Osteocyte (in vitro differentiated cells): ENCODE results near the gene CCDC187. TPM values are rescaled to one million over a fixed set of nuclear protein-coding genes. Genes with fewer than 3 reads are reported as not detected.

Source experiments
- DNase-seq: peaks from one replicate; pipeline ENCODE4 v3.0.0; 2021; ENCODE audit warnings: mixed read lengths; ENCODE audit not compliant: unreplicated experiment; ENCODE audit errors: extremely low spot score
- H3K27ac Mint-ChIP-seq: one replicate; pipeline ENCODE4 v1.8.0; 2021; ENCODE audit warnings: mild to moderate bottlenecking, mixed read lengths; ENCODE audit not compliant: unreplicated experiment
- H3K27me3 Mint-ChIP-seq: one replicate; pipeline ENCODE4 v1.8.0; 2021; ENCODE audit warnings: mixed read lengths; ENCODE audit not compliant: unreplicated experiment
- H3K36me3 Mint-ChIP-seq: one replicate; pipeline ENCODE4 v1.8.0; 2021; ENCODE audit warnings: mixed read lengths; ENCODE audit not compliant: unreplicated experiment
- H3K4me1 Mint-ChIP-seq: one replicate; pipeline ENCODE4 v1.8.0; 2021; ENCODE audit warnings: mixed read lengths; ENCODE audit not compliant: unreplicated experiment
- H3K4me3 Mint-ChIP-seq: one replicate; pipeline ENCODE4 v1.8.0; 2021; ENCODE audit warnings: mild to moderate bottlenecking, moderate library complexity, mixed read lengths; ENCODE audit not compliant: unreplicated experiment
- H3K9me3 Mint-ChIP-seq: one replicate; pipeline ENCODE4 v1.8.0; 2021; ENCODE audit warnings: mixed read lengths; ENCODE audit not compliant: unreplicated experiment
- total RNA-seq: library from RNA; stranded (reverse); gene quantifications from 2 replicates; pipeline ENCODE4 v1.2.1, GENCODE V29; 2021
- TF ChIP-seq, protein P1 (sequence below): fragments of 200-600 bp; sonication (generic); IDR thresholded peaks from 2 replicates; pipeline ENCODE4 v1.5.0; 2021; ENCODE audit warnings: antibody characterized with exemption, mild to moderate bottlenecking, moderate library complexity

CCDC187 gene
- total RNA-seq, 1 donor from 2014 or later, result not detected

DNA sequence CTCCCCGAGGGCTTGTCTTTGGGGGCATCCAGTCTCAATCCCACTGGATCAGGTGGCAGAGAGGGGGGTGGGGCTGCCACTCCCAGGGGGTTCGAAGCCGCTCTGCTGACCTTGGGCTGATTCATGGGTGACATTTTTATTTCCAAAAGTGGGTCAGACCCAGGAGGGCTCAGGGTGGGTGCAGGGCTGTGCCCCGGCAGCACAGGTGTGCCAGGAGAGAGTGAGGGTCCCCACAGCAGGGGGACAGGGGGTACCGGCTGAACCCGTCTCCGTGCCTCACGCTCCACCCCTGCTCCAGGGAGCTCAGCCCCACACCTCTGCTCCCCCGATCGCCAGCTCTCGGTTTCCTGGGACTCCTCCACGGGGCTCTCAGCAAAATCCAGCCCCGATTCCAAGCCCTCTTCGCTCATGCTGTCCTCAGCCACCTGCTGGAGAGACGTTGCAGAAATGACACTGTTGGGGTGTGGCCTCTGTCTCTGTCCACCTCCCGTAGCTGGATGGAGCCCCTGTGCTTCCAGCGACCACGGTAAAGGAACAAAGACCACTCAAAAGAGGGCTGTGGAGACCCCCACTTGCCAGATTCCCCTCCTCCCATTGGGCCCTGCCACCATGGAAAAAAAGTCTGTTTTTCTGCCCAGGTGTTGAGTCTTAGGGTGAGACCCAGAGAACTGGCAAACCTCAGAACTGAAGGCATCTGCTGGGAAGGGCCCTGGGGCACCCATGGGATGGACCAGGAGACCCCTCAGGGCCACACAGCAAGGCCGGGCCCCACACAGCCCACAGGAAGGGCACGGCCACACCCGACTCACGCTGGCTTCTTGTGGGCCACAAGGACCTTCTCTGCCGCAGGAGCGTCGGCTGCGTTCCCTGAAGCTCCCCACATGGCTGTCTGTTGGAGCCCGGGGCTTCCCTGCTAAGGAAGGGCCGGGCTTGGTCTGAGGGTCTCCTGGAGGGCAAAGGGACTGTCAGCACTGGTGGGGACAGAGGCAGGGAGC, 47.7 kb downstream of the CCDC187 start:
- Mint-ChIP-seq H3K4me3 (no peak overlapping the region), H3K36me3 (no peaks in the 10 kb centered on the region), H3K4me1 (peaks cover 12% of the 10 kb centered on the region), H3K27me3 (peaks cover 4% of the 10 kb centered on the region), H3K27ac (no peak overlapping the region), H3K9me3 (no peaks in the 10 kb centered on the region)
- TF ChIP-seq, protein P1, sequence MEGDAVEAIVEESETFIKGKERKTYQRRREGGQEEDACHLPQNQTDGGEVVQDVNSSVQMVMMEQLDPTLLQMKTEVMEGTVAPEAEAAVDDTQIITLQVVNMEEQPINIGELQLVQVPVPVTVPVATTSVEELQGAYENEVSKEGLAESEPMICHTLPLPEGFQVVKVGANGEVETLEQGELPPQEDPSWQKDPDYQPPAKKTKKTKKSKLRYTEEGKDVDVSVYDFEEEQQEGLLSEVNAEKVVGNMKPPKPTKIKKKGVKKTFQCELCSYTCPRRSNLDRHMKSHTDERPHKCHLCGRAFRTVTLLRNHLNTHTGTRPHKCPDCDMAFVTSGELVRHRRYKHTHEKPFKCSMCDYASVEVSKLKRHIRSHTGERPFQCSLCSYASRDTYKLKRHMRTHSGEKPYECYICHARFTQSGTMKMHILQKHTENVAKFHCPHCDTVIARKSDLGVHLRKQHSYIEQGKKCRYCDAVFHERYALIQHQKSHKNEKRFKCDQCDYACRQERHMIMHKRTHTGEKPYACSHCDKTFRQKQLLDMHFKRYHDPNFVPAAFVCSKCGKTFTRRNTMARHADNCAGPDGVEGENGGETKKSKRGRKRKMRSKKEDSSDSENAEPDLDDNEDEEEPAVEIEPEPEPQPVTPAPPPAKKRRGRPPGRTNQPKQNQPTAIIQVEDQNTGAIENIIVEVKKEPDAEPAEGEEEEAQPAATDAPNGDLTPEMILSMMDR, result no peak
- DNase-seq, result no peak

DNA sequence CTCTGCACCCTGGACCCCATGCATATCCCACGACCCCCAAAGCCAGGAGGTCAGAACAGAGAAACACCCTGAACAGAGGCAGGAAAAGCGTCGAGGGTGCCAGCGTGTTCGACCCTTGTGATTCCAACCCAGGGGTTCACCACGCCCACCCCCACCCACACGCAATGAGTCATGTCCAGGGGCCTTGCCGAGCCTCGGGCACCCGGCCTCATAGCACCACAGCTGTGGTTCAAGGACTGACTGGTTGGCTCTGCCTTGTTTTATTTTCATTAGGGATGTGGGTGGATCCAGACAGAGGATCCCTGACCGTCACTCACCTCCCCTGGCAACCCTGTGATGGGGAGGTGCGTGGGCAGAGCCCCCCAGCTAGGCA, 48.7 kb downstream of the CCDC187 start:
- no peaks in the 10 kb centered on the region for H3K36me3 Mint-ChIP-seq
- no peaks in the 10 kb centered on the region for H3K9me3 Mint-ChIP-seq
- H3K27ac Mint-ChIP-seq, result no peak overlapping the region
- peaks cover 10% of the 10 kb centered on the region for H3K27me3 Mint-ChIP-seq
- H3K4me1 Mint-ChIP-seq, result peaks cover 12% of the 10 kb centered on the region
- no peak for DNase-seq
- TF ChIP-seq, protein P1, result no peak
- no peak overlapping the region for H3K4me3 Mint-ChIP-seq

DNA sequence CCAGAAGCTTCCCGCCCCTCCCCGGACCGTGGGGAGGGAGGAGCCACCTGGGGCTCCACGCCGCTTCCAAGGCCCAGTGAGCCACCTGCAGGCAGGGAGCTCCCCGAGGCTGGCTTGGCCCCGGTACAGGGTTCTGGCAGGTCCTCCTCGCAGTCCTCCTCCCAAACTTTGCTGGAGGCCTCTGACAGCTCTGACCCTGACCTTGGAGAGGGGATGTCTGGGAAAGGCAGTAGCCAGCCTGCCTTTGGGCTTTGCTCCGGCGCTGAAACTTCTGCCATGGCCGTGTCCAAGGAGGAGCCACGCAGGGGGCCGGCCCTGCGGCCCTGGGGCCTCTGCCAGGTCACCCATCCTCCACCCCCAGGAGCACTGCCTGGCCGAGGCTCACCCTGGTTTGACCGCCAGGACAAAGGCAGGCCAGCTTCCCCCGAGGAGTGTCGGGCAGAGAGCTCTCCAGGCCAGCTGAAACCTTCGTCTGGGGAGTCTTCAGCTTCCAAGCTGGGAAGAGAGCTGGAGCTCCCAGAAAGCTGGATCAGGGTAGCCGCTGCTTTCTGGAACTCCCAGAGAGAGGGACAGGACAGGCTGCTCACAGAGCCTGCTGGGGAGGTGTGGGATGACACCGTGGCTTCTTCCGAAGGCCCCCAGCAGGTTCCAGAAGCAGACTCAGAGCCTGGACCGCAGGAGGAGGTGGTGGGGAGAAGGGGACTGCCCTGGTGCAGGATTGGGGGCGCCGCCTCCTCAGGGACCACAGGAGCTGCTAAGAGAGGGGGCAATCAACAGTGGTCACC, 49.3 kb downstream of the CCDC187 start:
- H3K27ac Mint-ChIP-seq, result no peak overlapping the region

DNA sequence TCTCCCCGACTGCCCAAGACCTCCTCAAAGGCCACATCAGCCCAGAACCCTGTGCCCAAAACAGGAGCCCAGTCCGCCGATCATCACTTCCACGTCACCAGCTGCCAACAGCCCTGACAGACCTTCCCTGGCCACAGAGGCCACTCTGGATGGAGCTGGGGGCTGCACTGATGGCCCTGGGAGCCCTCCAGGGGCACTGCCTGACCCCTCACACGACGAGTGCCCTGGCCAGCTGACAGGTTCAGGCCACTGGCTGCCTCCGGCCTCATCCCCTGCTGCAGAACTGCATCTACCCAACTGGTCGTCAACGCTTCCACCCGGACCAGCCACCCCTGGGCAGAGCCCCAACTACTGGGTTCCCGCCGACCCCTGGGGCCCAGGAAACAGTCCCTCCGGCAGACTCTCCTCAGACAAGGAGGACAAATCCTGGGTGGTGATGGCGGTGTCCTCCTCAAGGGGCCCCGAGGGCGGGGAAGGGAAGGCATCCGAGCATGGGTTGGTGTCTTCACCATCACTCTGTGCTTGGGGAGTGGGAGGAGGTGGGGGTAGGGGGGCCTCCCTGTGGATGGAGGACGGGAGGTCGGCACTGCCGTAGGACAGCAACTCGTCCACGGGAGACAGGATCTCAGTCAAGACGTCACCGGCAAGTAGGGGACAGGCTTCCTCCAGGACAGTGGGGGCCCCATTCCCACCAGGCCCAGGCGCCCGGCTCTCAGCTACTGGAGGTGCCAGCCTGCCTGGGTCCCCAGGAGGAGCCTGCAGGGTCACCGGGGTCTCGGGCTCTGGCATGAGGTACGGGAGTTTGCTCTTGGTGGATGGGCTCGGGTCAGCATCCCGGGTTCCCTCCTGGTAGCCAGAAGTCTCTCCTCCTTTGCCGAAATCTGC, 50.4 kb downstream of the CCDC187 start:
- TF ChIP-seq, protein P1, result no peak
- Mint-ChIP-seq H3K36me3 (no peaks in the 10 kb centered on the region), H3K4me3 (no peak overlapping the region), H3K9me3 (no peaks in the 10 kb centered on the region), H3K27me3 (peaks cover 13% of the 10 kb centered on the region), H3K4me1 (peaks cover 12% of the 10 kb centered on the region), H3K27ac (no peak overlapping the region)
- no peak for DNase-seq

More for the DNA sequence above, 49.3 kb downstream of the CCDC187 start:
- no peak for DNase-seq
- peaks cover 12% of the 10 kb centered on the region for H3K4me1 Mint-ChIP-seq
- peaks cover 16% of the 10 kb centered on the region for H3K27me3 Mint-ChIP-seq
- H3K9me3 Mint-ChIP-seq, result no peaks in the 10 kb centered on the region
- no peaks in the 10 kb centered on the region for H3K36me3 Mint-ChIP-seq
- H3K4me3 Mint-ChIP-seq, result no peak overlapping the region
- TF ChIP-seq, protein P1, result no peak
